Neural cell (in vitro differentiated cells): ENCODE data around the gene RECK. TPM values are rescaled to one million over a fixed set of nuclear protein-coding genes. Genes with fewer than 3 reads are reported as not detected.

Experiments
- H2AFZ ChIP-seq: fragments of 200-600, 300-800 bp; sonication (generic), shearing (Covaris generic); 2 replicates; pipeline ENCODE4 v1.6.0; 2014; ENCODE audit warnings: low read depth, mild to moderate bottlenecking, antibody characterized with exemption, low read length, moderate library complexity
- H3F3A ChIP-seq: fragments of 200-600 bp; shearing (Covaris generic); 2 replicates; pipeline ENCODE4 v1.6.1; 2016; ENCODE audit warnings: mild to moderate bottlenecking, moderate library complexity, mixed read lengths, antibody characterized with exemption, low read length; ENCODE audit not compliant: insufficient read depth, poor library complexity, severe bottlenecking
- H3K27ac ChIP-seq: fragments of 200-600, 300-800 bp; sonication (generic), shearing (Covaris generic); 2 replicates; pipeline ENCODE4 v1.5.1; 2014; ENCODE audit warnings: mild to moderate bottlenecking, low read length, moderate library complexity
- H3K27me3 ChIP-seq: fragments of 300-800, 200-600 bp; sonication (generic), shearing (Covaris generic); 2 replicates; pipeline ENCODE4 v1.6.0; 2014; ENCODE audit warnings: mild to moderate bottlenecking, low read depth, low read length, moderate library complexity; ENCODE audit not compliant: insufficient read depth
- H3K36me3 ChIP-seq: fragments of 300-800, 200-600 bp; sonication (generic), shearing (Covaris generic); 2 replicates; pipeline ENCODE4 v1.5.1; 2014; ENCODE audit warnings: mild to moderate bottlenecking, antibody characterized with exemption, low read length, moderate library complexity; ENCODE audit not compliant: insufficient read depth
- H3K4me2 ChIP-seq: fragments of 300-800, 200-600 bp; sonication (generic), shearing (Covaris generic); 2 replicates; pipeline ENCODE4 v1.6.0; 2014; ENCODE audit warnings: mild to moderate bottlenecking, low read length
- H3K4me3 ChIP-seq: fragments of 300-800, 200-600 bp; sonication (generic), shearing (Covaris generic); 2 replicates; pipeline ENCODE4 v1.5.1; 2014; ENCODE audit warnings: mild to moderate bottlenecking, low read length, moderate library complexity
- H3K79me2 ChIP-seq: fragments of 200-600 bp; shearing (Covaris generic); replicated peaks from 2 replicates; pipeline ENCODE4 v1.6.0; 2014; ENCODE audit warnings: mild to moderate bottlenecking, low read length, moderate library complexity; ENCODE audit not compliant: insufficient read depth
- H3K9ac ChIP-seq: fragments of 300-800, 200-600 bp; sonication (generic), shearing (Covaris generic); 2 replicates; pipeline ENCODE4 v1.6.1; 2016; ENCODE audit warnings: mild to moderate bottlenecking, low read length, mixed read lengths
- H3K9me2 ChIP-seq: fragments of 200-600 bp; shearing (Covaris generic); 2 replicates; pipeline ENCODE4 v1.6.1; 2016; ENCODE audit warnings: mild to moderate bottlenecking, low read length, mixed read lengths; ENCODE audit not compliant: insufficient read depth
- H3K9me3 ChIP-seq: fragments of 200-600, 300-800 bp; sonication (generic), shearing (Covaris generic); 2 replicates; pipeline ENCODE4 v1.6.1; 2016; ENCODE audit warnings: mild to moderate bottlenecking, mixed run types, low read length, moderate library complexity, mixed read lengths
- H4K20me1 ChIP-seq: fragments of 200-600 bp; shearing (Covaris generic); 2 replicates; pipeline ENCODE4 v1.6.1; 2016; ENCODE audit warnings: mild to moderate bottlenecking, mixed run types; ENCODE audit not compliant: insufficient read depth
- CTCF ChIP-seq: fragments of 450-650 bp; IDR thresholded peaks from 2 replicates; pipeline ENCODE4 v1.5.1; 2014; ENCODE audit warnings: antibody characterized with exemption, mild to moderate bottlenecking, moderate library complexity; ENCODE audit not compliant: poor library complexity, severe bottlenecking
- EP300 ChIP-seq: fragments of 450-650 bp; conservative IDR thresholded peaks from 2 replicates; pipeline ENCODE4 v1.6.1; 2014; ENCODE audit warnings: antibody characterized with exemption, mild to moderate bottlenecking, moderate library complexity; ENCODE audit not compliant: poor library complexity, severe bottlenecking
- EZH2 ChIP-seq: fragments of 200-600, 300-800 bp; shearing (Covaris generic), sonication (generic); IDR thresholded peaks from 2 replicates; pipeline ENCODE4 v1.6.1; 2014; ENCODE audit warnings: antibody characterized with exemption, low read length, borderline replicate concordance, mild to moderate bottlenecking; ENCODE audit not compliant: insufficient read depth, poor library complexity, severe bottlenecking
- MXI1 ChIP-seq: fragments of 450-650 bp; conservative IDR thresholded peaks from 2 replicates; pipeline ENCODE4 v1.6.1; 2014; ENCODE audit warnings: antibody characterized with exemption, mild to moderate bottlenecking; ENCODE audit not compliant: poor library complexity, severe bottlenecking
- POLR2AphosphoS5 ChIP-seq: IDR thresholded peaks from 2 replicates; pipeline ENCODE4 v1.6.1; 2012
- RAD21 ChIP-seq: fragments of 450-650 bp; conservative IDR thresholded peaks from 2 replicates; pipeline ENCODE4 v1.6.1; 2014; ENCODE audit warnings: antibody characterized with exemption, mild to moderate bottlenecking, moderate library complexity
- REST ChIP-seq: IDR thresholded peaks from 2 replicates; pipeline ENCODE4 v1.6.1; 2012; ENCODE audit warnings: borderline replicate concordance
- SMC3 ChIP-seq: fragments of 450-650 bp; conservative IDR thresholded peaks from 2 replicates; pipeline ENCODE4 v1.6.1; 2014; ENCODE audit warnings: antibody characterized with exemption, mild to moderate bottlenecking, moderate library complexity; ENCODE audit not compliant: poor library complexity
- TAF1 ChIP-seq: IDR thresholded peaks from 2 replicates; pipeline ENCODE4 v1.6.1; 2012; ENCODE audit warnings: low read depth
- polyA plus RNA-seq: library from polyadenylated mRNA; depleted of rRNA; stranded (reverse); fragments of >200 nt; gene quantifications from 2 replicates; pipeline ENCODE4 v1.2.3, GENCODE V29; 2014

RECK gene
- polyA plus RNA-seq, 1 donor from 2014 or later = 6.9 TPM

- Histone ChIP-seq H3K9ac (no peak overlapping the region), H3K36me3 (no peaks in the 10 kb centered on the region), H3K27ac (no peak overlapping the region), H3K27me3 (no peaks in the 10 kb centered on the region), H3F3A (no peaks in the 10 kb centered on the region), H4K20me1 (no peaks in the 10 kb centered on the region), H3K9me2 (no peaks in the 10 kb centered on the region), H3K9me3 (no peaks in the 10 kb centered on the region), H3K4me2 (no peak overlapping the region), H3K4me3 (no peak overlapping the region), H2AFZ (no peak overlapping the region), H3K79me2 (no peaks in the 10 kb centered on the region)
- TF ChIP-seq SMC3 (no peak), POLR2AphosphoS5 (no peak), EP300 (no peak), EZH2 (no peak), TAF1 (no peak), CTCF (no peak)
Observed at GRCh38 chr9:36074870-36075532, 38.3 kb downstream of the RECK start.

- Histone ChIP-seq H3K9me3 (no peaks in the 10 kb centered on the region), H3K36me3 (no peaks in the 10 kb centered on the region), H3K9me2 (no peaks in the 10 kb centered on the region), H4K20me1 (no peaks in the 10 kb centered on the region), H3K27me3 (no peaks in the 10 kb centered on the region), H3K79me2 (no peaks in the 10 kb centered on the region), H3K4me2 (no peak overlapping the region), H3K27ac (no peak overlapping the region), H3K9ac (no peak overlapping the region), H3K4me3 (no peak overlapping the region), H3F3A (no peaks in the 10 kb centered on the region), H2AFZ (no peak overlapping the region)
- TF ChIP-seq TAF1 = no peak
Observed at GRCh38 chr9:36078051-36078450, 41.3 kb downstream of the RECK start.

GRCh38 chr9:36080519-36080918 lies 43.8 kb downstream of the RECK start:
- TF ChIP-seq EP300 (no peak), SMC3 (no peak), CTCF (no peak), REST (no peak), MXI1 (no peak), POLR2AphosphoS5 (no peak), RAD21 (no peak), TAF1 (no peak), EZH2 (no peak)
- H3K4me3 ChIP-seq = no peak overlapping the region
- no peak overlapping the region for H3K27ac ChIP-seq
- no peaks in the 10 kb centered on the region for H3F3A ChIP-seq
- no peaks in the 10 kb centered on the region for H3K36me3 ChIP-seq
- H4K20me1 ChIP-seq = no peaks in the 10 kb centered on the region
- H2AFZ ChIP-seq = no peak overlapping the region
- H3K79me2 ChIP-seq = no peaks in the 10 kb centered on the region
- H3K27me3 ChIP-seq = no peaks in the 10 kb centered on the region
- no peaks in the 10 kb centered on the region for H3K9me2 ChIP-seq
- H3K9ac ChIP-seq = no peak overlapping the region
- H3K4me2 ChIP-seq = no peak overlapping the region
- no peaks in the 10 kb centered on the region for H3K9me3 ChIP-seq
